ENCODE data around the gene ADGRD1. TPM values are rescaled to one million over a fixed set of nuclear protein-coding genes. Genes with fewer than 3 reads are reported as not detected.

Gene ADGRD1
- total RNA-seq, 3 donors from 2014 or later: 11.6 to 47.5 (median 18.7) TPM

Other genes starting within 250 kb of the ADGRD1 start
- gene RIMBP2, start 237.6 kb upstream of the ADGRD1 start, total RNA-seq: under 1 TPM; under 0.01 to 0.59 (median under 0.01) TPM
- gene STX2, start 114.7 kb upstream of the ADGRD1 start, total RNA-seq: 10 to 100 TPM; 11.6 to 23.2 (median 15.4) TPM
- 100 to 1,000 TPM; 157 to 186 (median 162) TPM for gene RAN, start 81.8 kb upstream of the ADGRD1 start, total RNA-seq

All from breast epithelium (tissue), 3 donors.